SU-DHL-6 (cell line): ENCODE measurements around the gene KIRREL2.

Experiments
- H2AFZ ChIP-seq: fragments of 200-600 bp; sonication (generic); 2 replicates; pipeline ENCODE4 v1.6.1; 2014; ENCODE audit warnings: low read depth, mild to moderate bottlenecking, moderate library complexity, mixed read lengths, antibody characterized with exemption, low read length; ENCODE audit not compliant: severe bottlenecking
- H3F3A ChIP-seq: fragments of 200-600 bp; shearing (Covaris generic); 2 replicates; pipeline ENCODE4 v1.6.0; 2016; ENCODE audit warnings: antibody characterized with exemption, mild to moderate bottlenecking; ENCODE audit not compliant: insufficient read depth
- H3K27ac ChIP-seq: fragments of 200-600 bp; sonication (generic); 2 replicates; pipeline ENCODE4 v1.5.1; 2016; ENCODE audit warnings: low read depth, mild to moderate bottlenecking, low read length, moderate library complexity, mixed read lengths
- H3K27me3 ChIP-seq: fragments of 200-600 bp; sonication (generic), shearing (Covaris generic); 2 replicates; pipeline ENCODE4 v1.6.0; 2014; ENCODE audit warnings: mild to moderate bottlenecking, low read length
- H3K36me3 ChIP-seq: fragments of 200-600 bp; sonication (generic); 2 replicates; pipeline ENCODE4 v1.6.1; 2014; ENCODE audit warnings: mild to moderate bottlenecking, low read length, mixed read lengths
- H3K4me2 ChIP-seq: fragments of 300-600, 200-600 bp; shearing (Covaris generic), sonication (generic); 2 replicates; pipeline ENCODE4 v1.6.0; 2014; ENCODE audit warnings: low read length, low read depth, mild to moderate bottlenecking; ENCODE audit not compliant: poor library complexity, severe bottlenecking
- H3K4me3 ChIP-seq: fragments of 200-600 bp; sonication (generic); 2 replicates; pipeline ENCODE4 v1.5.1; 2014; ENCODE audit warnings: antibody characterized with exemption, low read length, mild to moderate bottlenecking, mixed read lengths; ENCODE audit not compliant: insufficient read depth, poor library complexity, severe bottlenecking
- H3K79me2 ChIP-seq: fragments of 200-600 bp; sonication (generic); 2 replicates; pipeline ENCODE4 v1.6.1; 2014; ENCODE audit warnings: mild to moderate bottlenecking, low read length, moderate library complexity; ENCODE audit not compliant: insufficient read depth
- H3K9ac ChIP-seq: fragments of 200-600 bp; sonication (generic); 2 replicates; pipeline ENCODE4 v1.7.0; 2014; ENCODE audit warnings: mild to moderate bottlenecking, low read length
- H3K9me2 ChIP-seq: fragments of 200-600 bp; sonication (generic); replicated peaks from 2 replicates; pipeline ENCODE4 v1.6.1; 2014; ENCODE audit warnings: low read length; ENCODE audit not compliant: insufficient read depth
- H3K9me3 ChIP-seq: fragments of 200-600 bp; sonication (generic); 2 replicates; pipeline ENCODE4 v1.6.1; 2014; ENCODE audit warnings: low read length, mixed read lengths; ENCODE audit not compliant: insufficient read depth
- H4K20me1 ChIP-seq: fragments of 200-600 bp; sonication (generic); 2 replicates; pipeline ENCODE4 v1.6.1; 2014; ENCODE audit warnings: low read depth, mild to moderate bottlenecking, antibody characterized with exemption, low read length, moderate library complexity, mixed read lengths
- EZH2phosphoT487 ChIP-seq: fragments of 200-600 bp; sonication (generic), shearing (Covaris generic); conservative IDR thresholded peaks from 2 replicates; pipeline ENCODE4 v1.6.1; 2018; ENCODE audit warnings: mild to moderate bottlenecking, antibody characterized with exemption, low read length, moderate library complexity, mixed read lengths
- TF ChIP-seq, protein P1 (sequence below): fragments of 200-600 bp; sonication (generic); IDR thresholded peaks from one replicate; pipeline ENCODE4 v1.5.1; 2017; ENCODE audit warnings: antibody characterized with exemption, mild to moderate bottlenecking, low read length, moderate library complexity; ENCODE audit not compliant: insufficient read depth, poor library complexity, severe bottlenecking

KIRREL2 gene

DNA sequence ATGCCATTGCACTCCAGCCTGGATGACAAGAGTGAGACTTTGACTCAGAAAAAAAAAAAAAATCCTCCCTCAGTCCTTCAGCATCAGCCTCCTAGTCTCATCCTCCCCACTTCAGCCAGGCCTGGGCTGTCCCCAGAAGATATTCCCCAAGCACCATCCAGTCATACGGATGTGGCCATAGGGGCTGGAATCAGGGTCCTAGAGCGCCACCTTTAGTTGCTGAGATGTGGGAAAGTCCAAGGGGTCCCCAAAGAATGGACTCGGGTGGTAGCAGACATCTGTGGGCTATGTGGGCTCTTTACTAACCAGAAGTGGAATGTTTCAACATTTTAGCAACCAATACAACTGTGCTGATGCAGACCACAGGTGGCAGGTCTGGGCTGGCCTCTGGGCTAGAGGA is 54.5 kb downstream of the KIRREL2 start:
- no peak overlapping the region for H3K9ac ChIP-seq
- H3K4me3 ChIP-seq: no peak overlapping the region
- no peak overlapping the region for H3K27ac ChIP-seq
- no peaks in the 10 kb centered on the region for H3K9me3 ChIP-seq
- no peaks in the 10 kb centered on the region for H3K79me2 ChIP-seq
- peaks cover 7% of the 10 kb centered on the region for H3F3A ChIP-seq
- H3K4me2 ChIP-seq: no peak overlapping the region
- H3K27me3 ChIP-seq: no peaks in the 10 kb centered on the region
- H2AFZ ChIP-seq: no peak overlapping the region
- no peaks in the 10 kb centered on the region for H3K9me2 ChIP-seq
- no peaks in the 10 kb centered on the region for H4K20me1 ChIP-seq
- TF ChIP-seq, protein P1, sequence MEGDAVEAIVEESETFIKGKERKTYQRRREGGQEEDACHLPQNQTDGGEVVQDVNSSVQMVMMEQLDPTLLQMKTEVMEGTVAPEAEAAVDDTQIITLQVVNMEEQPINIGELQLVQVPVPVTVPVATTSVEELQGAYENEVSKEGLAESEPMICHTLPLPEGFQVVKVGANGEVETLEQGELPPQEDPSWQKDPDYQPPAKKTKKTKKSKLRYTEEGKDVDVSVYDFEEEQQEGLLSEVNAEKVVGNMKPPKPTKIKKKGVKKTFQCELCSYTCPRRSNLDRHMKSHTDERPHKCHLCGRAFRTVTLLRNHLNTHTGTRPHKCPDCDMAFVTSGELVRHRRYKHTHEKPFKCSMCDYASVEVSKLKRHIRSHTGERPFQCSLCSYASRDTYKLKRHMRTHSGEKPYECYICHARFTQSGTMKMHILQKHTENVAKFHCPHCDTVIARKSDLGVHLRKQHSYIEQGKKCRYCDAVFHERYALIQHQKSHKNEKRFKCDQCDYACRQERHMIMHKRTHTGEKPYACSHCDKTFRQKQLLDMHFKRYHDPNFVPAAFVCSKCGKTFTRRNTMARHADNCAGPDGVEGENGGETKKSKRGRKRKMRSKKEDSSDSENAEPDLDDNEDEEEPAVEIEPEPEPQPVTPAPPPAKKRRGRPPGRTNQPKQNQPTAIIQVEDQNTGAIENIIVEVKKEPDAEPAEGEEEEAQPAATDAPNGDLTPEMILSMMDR: peak; percentile 10
- no peak for TF ChIP-seq EZH2phosphoT487
- H3K36me3 ChIP-seq: no peaks in the 10 kb centered on the region

DNA sequence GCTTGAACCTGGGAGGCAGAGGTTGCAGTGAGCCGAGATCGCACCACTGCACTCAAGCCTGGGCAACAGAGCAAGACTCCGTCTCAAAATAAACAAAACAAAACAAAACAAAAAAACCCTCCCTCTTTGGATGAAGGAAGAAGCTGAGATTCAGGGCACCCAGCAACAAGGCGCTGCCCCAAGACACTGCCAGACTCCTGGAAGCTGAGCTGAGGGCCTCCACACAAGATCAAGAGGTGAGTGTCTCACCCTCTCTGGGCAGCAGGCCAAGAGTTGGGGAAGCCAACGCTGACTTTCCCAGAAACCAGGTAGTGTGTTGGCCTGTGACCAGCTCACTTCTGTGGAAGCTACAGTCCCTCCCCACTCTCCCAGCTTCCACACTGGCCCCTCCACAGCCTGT is 55.1 kb downstream of the KIRREL2 start:
- Histone ChIP-seq H2AFZ (no peak overlapping the region), H3K4me2 (no peak overlapping the region), H3K36me3 (no peaks in the 10 kb centered on the region), H3K79me2 (no peaks in the 10 kb centered on the region), H3K4me3 (no peak overlapping the region), H4K20me1 (no peaks in the 10 kb centered on the region), H3K9me3 (no peaks in the 10 kb centered on the region), H3K9me2 (no peaks in the 10 kb centered on the region), H3K27ac (no peak overlapping the region), H3K27me3 (no peaks in the 10 kb centered on the region), H3F3A (peaks cover 4% of the 10 kb centered on the region), H3K9ac (no peak overlapping the region)
- TF ChIP-seq EZH2phosphoT487: no peak
- TF ChIP-seq, protein P1: no peak

DNA sequence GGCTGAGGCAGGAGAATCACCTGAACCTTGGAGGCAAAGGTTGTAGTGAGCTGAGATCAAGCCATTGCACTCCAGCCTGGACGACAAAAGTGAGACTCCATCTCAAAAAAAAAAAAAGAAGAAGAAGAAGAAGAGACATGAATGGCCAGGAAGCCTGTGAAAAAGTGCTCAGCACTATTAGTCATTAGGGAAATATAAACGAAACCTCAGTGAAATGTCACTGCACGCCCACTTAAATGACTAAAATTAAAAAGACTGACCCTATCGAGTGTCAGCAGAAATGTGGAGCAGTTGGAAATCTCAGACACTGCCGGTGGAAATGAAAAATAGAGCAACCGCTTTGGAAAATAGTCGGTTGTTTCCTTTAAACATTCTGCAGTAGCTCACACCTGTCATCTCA is 56.9 kb downstream of the KIRREL2 start:
- Histone ChIP-seq H3K4me3 (no peak overlapping the region), H3K9ac (no peak overlapping the region), H3F3A (peaks cover 4% of the 10 kb centered on the region), H3K79me2 (no peaks in the 10 kb centered on the region), H3K27me3 (no peaks in the 10 kb centered on the region), H4K20me1 (no peaks in the 10 kb centered on the region), H3K4me2 (no peak overlapping the region), H3K9me3 (no peaks in the 10 kb centered on the region), H3K9me2 (no peaks in the 10 kb centered on the region), H2AFZ (no peak overlapping the region), H3K27ac (no peak overlapping the region), H3K36me3 (no peaks in the 10 kb centered on the region)
- TF ChIP-seq EZH2phosphoT487: no peak
- TF ChIP-seq, protein P1: no peak

DNA sequence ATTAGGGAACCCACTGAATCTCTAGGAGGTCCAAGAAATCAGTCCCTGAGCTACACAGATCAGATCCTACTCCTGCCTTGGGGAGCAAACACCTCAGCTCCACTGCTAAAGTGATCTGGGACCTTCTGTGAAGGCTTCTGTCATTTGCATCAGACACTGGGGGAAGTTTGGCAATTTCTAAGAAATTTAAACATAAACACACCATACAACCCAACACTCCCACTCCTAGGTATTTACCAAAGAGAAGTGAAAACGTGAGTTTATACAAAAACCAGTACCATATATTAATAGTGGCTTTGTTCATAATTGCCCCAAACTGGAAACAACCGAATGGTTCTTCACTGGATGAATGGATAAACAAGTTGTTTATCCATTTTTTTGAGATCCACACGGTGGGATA is 58.7 kb downstream of the KIRREL2 start:
- TF ChIP-seq, protein P1: no peak
- TF ChIP-seq EZH2phosphoT487: no peak
- Histone ChIP-seq H3F3A (no peaks in the 10 kb centered on the region), H3K27ac (no peak overlapping the region), H3K36me3 (no peaks in the 10 kb centered on the region), H3K27me3 (no peaks in the 10 kb centered on the region), H2AFZ (no peak overlapping the region), H3K9me2 (no peaks in the 10 kb centered on the region), H3K9me3 (no peaks in the 10 kb centered on the region), H3K4me3 (no peak overlapping the region), H3K9ac (no peak overlapping the region), H3K79me2 (no peaks in the 10 kb centered on the region), H4K20me1 (no peaks in the 10 kb centered on the region), H3K4me2 (no peak overlapping the region)
